IMR-90 (cell line): ENCODE measurements around the gene LRRC42. TPM values are rescaled to one million over a fixed set of nuclear protein-coding genes. Genes with fewer than 3 reads are reported as not detected.

Source experiments
- ATAC-seq: fragments of 200-7000 bp; cut with Tn5 transposase; 2 replicates; pipeline ENCODE4 v1.9.1; 2020; ENCODE audit warnings: low read depth, mild to moderate bottlenecking, moderate library complexity
- BruUV-seq: library from RNA; stranded (reverse); fragments of 400-500 nt; replicated peaks from 2 replicates; lab custom pipeline; 2021; lab: Mats Ljungman, UMichigan
- CTCF ChIA-PET: fragments of 300-600 bp; formaldehyde crosslinking; extraction: SDS; loops from one replicate; lab custom pipeline; 2021; ENCODE audit warnings: antibody characterized with exemption; lab: Yijun Ruan, JAX
- POLR2A ChIA-PET: fragments of 300-600 bp; sonication (Branson Sonifier 250); formaldehyde crosslinking; loops from one replicate; lab custom pipeline; 2022; ENCODE audit warnings: antibody characterized with exemption; ENCODE audit not compliant: unreplicated experiment; lab: Charles Lee
- DNase-seq: peaks from one replicate; pipeline ENCODE4 v3.0.0; 2013
- H2AFZ ChIP-seq: replicated peaks from 2 replicates; pipeline ENCODE3; 2013; ENCODE audit warnings: low read length, mild to moderate bottlenecking; ENCODE audit not compliant: poor library complexity
- H2AK5ac ChIP-seq: 2 replicates; pipeline ENCODE4 v1.6.1; 2013; ENCODE audit warnings: low read depth, low read length, inconsistent platforms
- H2AK9ac ChIP-seq: replicated peaks from 2 replicates; pipeline ENCODE3; 2013; ENCODE audit warnings: mild to moderate bottlenecking, low read depth, low read length, moderate library complexity; ENCODE audit not compliant: poor library complexity
- H2BK120ac ChIP-seq: 2 replicates; pipeline ENCODE4 v1.6.1; 2013; ENCODE audit warnings: low read depth, low read length, inconsistent platforms
- H2BK15ac ChIP-seq: 3 replicates; pipeline ENCODE4 v1.6.1; 2013; ENCODE audit warnings: low read depth, low read length, inconsistent platforms
- H2BK20ac ChIP-seq: 2 replicates; pipeline ENCODE4 v1.6.1; 2013; ENCODE audit warnings: low read depth, mild to moderate bottlenecking, inconsistent platforms, low read length, moderate library complexity
- H2BK5ac ChIP-seq: 2 replicates; pipeline ENCODE4 v1.6.1; 2013; ENCODE audit warnings: mild to moderate bottlenecking, low read depth, low read length, inconsistent platforms; ENCODE audit not compliant: poor library complexity, severe bottlenecking
- H3K14ac ChIP-seq: replicated peaks from 2 replicates; pipeline ENCODE4 v1.6.1; 2013; ENCODE audit warnings: low read depth, low read length, inconsistent platforms
- H3K18ac ChIP-seq: 2 replicates; pipeline ENCODE4 v1.6.1; 2013; ENCODE audit warnings: low read depth, low read length, control low read depth
- H3K23ac ChIP-seq: 2 replicates; pipeline ENCODE4 v1.6.1; 2013; ENCODE audit warnings: low read depth, low read length, inconsistent platforms
- H3K27ac ChIP-seq: 2 replicates; pipeline ENCODE4 v1.5.1; 2013; ENCODE audit warnings: mild to moderate bottlenecking, control low read depth, low read length; ENCODE audit not compliant: insufficient read depth
- H3K27me3 ChIP-seq: 2 replicates; pipeline ENCODE4 v1.6.1; 2013; ENCODE audit warnings: low read length; ENCODE audit not compliant: control insufficient read depth, insufficient read depth
- H3K36me3 ChIP-seq: 2 replicates; pipeline ENCODE4 v1.6.1; 2013; ENCODE audit warnings: low read length, mixed read lengths; ENCODE audit not compliant: control insufficient read depth, insufficient read depth
- H3K4ac ChIP-seq: 2 replicates; pipeline ENCODE4 v1.6.1; 2013; ENCODE audit warnings: low read depth, low read length, inconsistent platforms
- H3K4me1 ChIP-seq: 2 replicates; pipeline ENCODE4 v1.6.1; 2013; ENCODE audit warnings: low read length, mixed read lengths; ENCODE audit not compliant: control insufficient read depth, insufficient read depth
- H3K4me2 ChIP-seq: 2 replicates; pipeline ENCODE4 v1.6.1; 2013; ENCODE audit warnings: low read depth, mild to moderate bottlenecking, control low read depth, low read length, moderate library complexity
- H3K4me3 ChIP-seq: 2 replicates; pipeline ENCODE4 v1.5.1; 2013; ENCODE audit warnings: low read depth, mild to moderate bottlenecking, control low read depth, low read length, moderate library complexity; ENCODE audit not compliant: insufficient read depth
- H3K56ac ChIP-seq: 2 replicates; pipeline ENCODE4 v1.6.1; 2013; ENCODE audit warnings: low read length, inconsistent platforms; ENCODE audit not compliant: insufficient read depth; ENCODE audit errors: extremely low read depth
- H3K79me1 ChIP-seq, 2 experiments: 2 replicates each; pipeline ENCODE4 v1.6.1; 2013; ENCODE audit warnings: low read length in 2 of 2, inconsistent platforms in 1 of 2, low read depth in 1 of 2
- H3K9ac ChIP-seq: 2 replicates; pipeline ENCODE4 v1.6.1; 2013; ENCODE audit warnings: low read depth, low read length, control low read depth
- H3K9me1 ChIP-seq: 2 replicates; pipeline ENCODE4 v1.6.1; 2013; ENCODE audit warnings: low read length, inconsistent platforms; ENCODE audit not compliant: insufficient read depth
- H3K9me3 ChIP-seq: 2 replicates; pipeline ENCODE4 v1.6.1; 2013; ENCODE audit warnings: low read length; ENCODE audit not compliant: control insufficient read depth, insufficient read depth
- H4K20me1 ChIP-seq: 2 replicates; pipeline ENCODE4 v1.6.1; 2013; ENCODE audit warnings: low read length, inconsistent platforms; ENCODE audit not compliant: insufficient read depth
- H4K5ac ChIP-seq: 2 replicates; pipeline ENCODE4 v1.6.1; 2013; ENCODE audit warnings: mild to moderate bottlenecking, low read depth, low read length, control low read depth
- H4K8ac ChIP-seq, 2 experiments: 2 replicates each; pipeline ENCODE4 v1.6.1; 2013; ENCODE audit warnings: low read depth in 2 of 2, low read length in 2 of 2, control low read depth in 1 of 2, inconsistent platforms in 1 of 2
- H4K91ac ChIP-seq: 2 replicates; pipeline ENCODE4 v1.6.1; 2013; ENCODE audit warnings: low read depth, low read length, inconsistent platforms; ENCODE audit not compliant: insufficient read depth
- BHLHE40 ChIP-seq: fragments of 150-350 bp; IDR thresholded peaks from 2 replicates; pipeline ENCODE4 v1.6.1; 2016; ENCODE audit warnings: mild to moderate bottlenecking, low read depth, low read length
- CEBPB ChIP-seq: IDR thresholded peaks from 2 replicates; pipeline ENCODE4 v1.6.1; 2012; ENCODE audit warnings: low read depth, low read length, improper control_type of control experiment
- MAZ ChIP-seq: IDR thresholded peaks from 2 replicates; pipeline ENCODE4 v1.6.1; 2012; ENCODE audit warnings: low read depth, mild to moderate bottlenecking, low read length, improper control_type of control experiment, moderate library complexity, borderline replicate concordance
- MXI1 ChIP-seq: IDR thresholded peaks from 2 replicates; pipeline ENCODE4 v1.6.1; 2012; ENCODE audit warnings: low read depth, mild to moderate bottlenecking, low read length, moderate library complexity, borderline replicate concordance
- RAD21 ChIP-seq: IDR thresholded peaks from 2 replicates; pipeline ENCODE4 v1.6.1; 2012; ENCODE audit warnings: low read length, improper control_type of control experiment
- RCOR1 ChIP-seq: IDR thresholded peaks from 2 replicates; pipeline ENCODE4 v1.6.1; 2012; ENCODE audit warnings: mild to moderate bottlenecking, low read length, improper control_type of control experiment; ENCODE audit not compliant: insufficient replicate concordance
- SMC3 ChIP-seq: fragments of 150-350 bp; IDR thresholded peaks from 2 replicates; pipeline ENCODE4 v1.6.1; 2016; ENCODE audit warnings: low read depth, mild to moderate bottlenecking, antibody characterized with exemption, low read length, moderate library complexity
- WGBS, 2 experiments: methylation state at CpG; one replicate each; pipeline versions ENCODE4 v1.1.5 to v1.1.7; 2013; ENCODE audit warnings: missing lambda C conversion rate in 2 of 2; ENCODE audit not compliant: insufficient read length in 1 of 2; ENCODE audit errors: extremely low coverage in 2 of 2; 5-methylcytosine and 5-hydroxymethylcytosine counted together
- dilution Hi-C: fragments of 300-500 bp; cut with HindIII; formaldehyde crosslinking; loops from one replicate; pipeline ENCODE4 v1.14.3; 2018; ENCODE audit warnings: low sequenced_read_pairs; ENCODE audit not compliant: unreplicated experiment
- in situ Hi-C: fragments of 300-500 bp; cut with MboI; formaldehyde crosslinking; loops from 3 replicates; pipeline ENCODE4 v1.14.3; 2019; ENCODE audit warnings: low sequenced_read_pairs, inconsistent platforms, mixed read lengths
- intact Hi-C: fragments of 100-400 bp; cut with micrococcal nuclease; formaldehyde crosslinking; loops from 2 replicates; pipeline ENCODE4 v1.10.0; 2022
- polyA plus RNA-seq, 3 experiments: library from polyadenylated mRNA; depleted of rRNA; stranded (reverse); fragments of >200 nt; gene quantifications; 2 replicates each; pipeline ENCODE4 v1.2.3, GENCODE V29; 2012; ENCODE audit warnings: low replicate concordance in 1 of 3
- total RNA-seq: library from RNA; depleted of rRNA; stranded (reverse); fragments of >200 nt; gene quantifications from 2 replicates; pipeline ENCODE4 v1.2.3, GENCODE V29; 2012
- TF ChIP-seq, protein P1 (sequence below): conservative IDR thresholded peaks from 2 replicates; pipeline ENCODE4 v1.5.1; 2012; ENCODE audit warnings: mild to moderate bottlenecking, low read depth, low read length, improper control_type of control experiment
- TF ChIP-seq, protein P2 (sequence below): fragments of 150-350 bp; IDR thresholded peaks from 2 replicates; pipeline ENCODE4 v1.6.1; 2016; ENCODE audit warnings: low read depth, mild to moderate bottlenecking, low read length, moderate library complexity, borderline replicate concordance

The LRRC42 gene
- total and polyA plus RNA-seq, 2 of the 4 experiments (the other 2 are of a cell fraction): 39.9 to 47.5 TPM

DNA sequence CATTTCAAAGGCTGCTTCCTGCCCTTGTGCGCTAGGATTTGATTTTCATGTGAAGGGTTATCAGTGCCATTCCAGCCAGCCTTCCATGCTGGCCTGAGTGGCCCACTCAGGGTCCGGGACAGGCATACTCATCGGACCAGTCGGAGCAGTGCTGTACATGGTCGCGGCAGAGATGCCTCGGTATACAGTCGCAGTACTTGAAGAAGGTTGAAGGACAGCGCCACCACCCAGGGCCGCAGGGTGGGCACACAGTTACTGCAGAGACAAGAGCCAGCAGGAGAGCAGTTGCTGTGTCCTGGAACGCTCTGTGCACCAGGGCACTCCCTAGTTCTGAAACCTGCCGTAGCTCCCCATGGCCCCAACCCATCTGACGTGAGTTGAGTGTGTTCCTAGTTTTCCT lies 62.7 kb downstream of the LRRC42 start:
- Histone ChIP-seq H3K27ac (no peak overlapping the region), H3K18ac (no peak overlapping the region), H4K91ac (no peak overlapping the region), H3K79me1 (no peaks in the 10 kb centered on the region), H2BK120ac (no peak overlapping the region), H3K56ac (no peak overlapping the region), H4K20me1 (no peaks in the 10 kb centered on the region), H4K5ac (no peak overlapping the region), H2AFZ (peak overlapping the region; percentile 23), H3K14ac (no peak overlapping the region), H3K23ac (no peak overlapping the region), H3K4me3 (no peak overlapping the region), H3K4me2 (no peak overlapping the region), H2BK20ac (no peak overlapping the region), H4K8ac (no peak overlapping the region), H3K4me1 (no peaks in the 10 kb centered on the region), H3K27me3 (peaks cover 69% of the 10 kb centered on the region), H3K9ac (no peak overlapping the region), H3K9me1 (peaks cover 3% of the 10 kb centered on the region; the same call in 1 of the 2 replicates), H2BK5ac (no peak overlapping the region), H3K4ac (no peak overlapping the region), H3K36me3 (no peaks in the 10 kb centered on the region), H3K9me3 (peaks cover 2% of the 10 kb centered on the region; the same call in 1 of the 2 replicates), H2AK5ac (no peak overlapping the region), H2AK9ac (no peak overlapping the region), H2BK15ac (no peak overlapping the region)
- no peak for ATAC-seq
- ChIA-PET CTCF (no interaction called here), POLR2A (no interaction called here)
- in situ Hi-C loops (no loop called here), intact Hi-C loops (no loop called here), dilution Hi-C loops (no loop called here)
- 86% methylated on average over 10 of the region's 13 CpGs; no CpG with 5 or more reads in 1 of the 2 experiments for WGBS, 2 experiments
- BruUV-seq: no TSS peak
- no peak for TF ChIP-seq RAD21
- TF ChIP-seq MAZ: no peak
- no peak for TF ChIP-seq CEBPB
- no peak for TF ChIP-seq MXI1
- no peak for TF ChIP-seq RCOR1
- no peak for TF ChIP-seq BHLHE40
- TF ChIP-seq, protein P1, sequence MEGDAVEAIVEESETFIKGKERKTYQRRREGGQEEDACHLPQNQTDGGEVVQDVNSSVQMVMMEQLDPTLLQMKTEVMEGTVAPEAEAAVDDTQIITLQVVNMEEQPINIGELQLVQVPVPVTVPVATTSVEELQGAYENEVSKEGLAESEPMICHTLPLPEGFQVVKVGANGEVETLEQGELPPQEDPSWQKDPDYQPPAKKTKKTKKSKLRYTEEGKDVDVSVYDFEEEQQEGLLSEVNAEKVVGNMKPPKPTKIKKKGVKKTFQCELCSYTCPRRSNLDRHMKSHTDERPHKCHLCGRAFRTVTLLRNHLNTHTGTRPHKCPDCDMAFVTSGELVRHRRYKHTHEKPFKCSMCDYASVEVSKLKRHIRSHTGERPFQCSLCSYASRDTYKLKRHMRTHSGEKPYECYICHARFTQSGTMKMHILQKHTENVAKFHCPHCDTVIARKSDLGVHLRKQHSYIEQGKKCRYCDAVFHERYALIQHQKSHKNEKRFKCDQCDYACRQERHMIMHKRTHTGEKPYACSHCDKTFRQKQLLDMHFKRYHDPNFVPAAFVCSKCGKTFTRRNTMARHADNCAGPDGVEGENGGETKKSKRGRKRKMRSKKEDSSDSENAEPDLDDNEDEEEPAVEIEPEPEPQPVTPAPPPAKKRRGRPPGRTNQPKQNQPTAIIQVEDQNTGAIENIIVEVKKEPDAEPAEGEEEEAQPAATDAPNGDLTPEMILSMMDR: no peak
- TF ChIP-seq, protein P2, sequence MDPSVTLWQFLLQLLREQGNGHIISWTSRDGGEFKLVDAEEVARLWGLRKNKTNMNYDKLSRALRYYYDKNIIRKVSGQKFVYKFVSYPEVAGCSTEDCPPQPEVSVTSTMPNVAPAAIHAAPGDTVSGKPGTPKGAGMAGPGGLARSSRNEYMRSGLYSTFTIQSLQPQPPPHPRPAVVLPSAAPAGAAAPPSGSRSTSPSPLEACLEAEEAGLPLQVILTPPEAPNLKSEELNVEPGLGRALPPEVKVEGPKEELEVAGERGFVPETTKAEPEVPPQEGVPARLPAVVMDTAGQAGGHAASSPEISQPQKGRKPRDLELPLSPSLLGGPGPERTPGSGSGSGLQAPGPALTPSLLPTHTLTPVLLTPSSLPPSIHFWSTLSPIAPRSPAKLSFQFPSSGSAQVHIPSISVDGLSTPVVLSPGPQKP: no peak
- no peak for TF ChIP-seq SMC3
- no peak for DNase-seq
